Astrocyte (in vitro differentiated cells and primary cell): ENCODE measurements around the gene OVCA2. TPM values are rescaled to one million over a fixed set of nuclear protein-coding genes. Genes with fewer than 3 reads are reported as not detected.

Experiments used
- DNase-seq: peaks from one replicate; pipeline ENCODE4 v3.0.0-alpha.2; 2010; ENCODE audit warnings: low read depth
- FAIRE-seq: peaks from 2 replicates; lab custom pipeline; 2011; peaks lifted over from hg19 to GRCh38; lab: Jason Lieb, UNC
- H2AFZ ChIP-seq: 2 replicates; pipeline ENCODE4 v1.6.0; 2012; ENCODE audit warnings: low read depth, low read length, inconsistent platforms
- H3K27ac ChIP-seq: 2 replicates; pipeline ENCODE4 v1.5.1; 2011; ENCODE audit warnings: low read depth, low read length, inconsistent platforms
- H3K27me3 ChIP-seq: 2 replicates; pipeline ENCODE4 v1.6.0; 2011; ENCODE audit warnings: low read length, inconsistent platforms; ENCODE audit not compliant: insufficient read depth
- H3K36me3 ChIP-seq: 2 replicates; pipeline ENCODE4 v1.5.1; 2011; ENCODE audit warnings: low read length, inconsistent platforms; ENCODE audit not compliant: insufficient read depth
- H3K4me1 ChIP-seq: 2 replicates; pipeline ENCODE4 v1.5.1; 2011; ENCODE audit warnings: low read length, inconsistent platforms; ENCODE audit not compliant: insufficient read depth
- H3K4me2 ChIP-seq: 2 replicates; pipeline ENCODE4 v1.6.0; 2012; ENCODE audit warnings: low read length, inconsistent platforms
- H3K4me3 ChIP-seq: 2 replicates; pipeline ENCODE4 v1.5.1; 2011; ENCODE audit warnings: low read depth, mild to moderate bottlenecking, low read length, inconsistent platforms; ENCODE audit not compliant: insufficient read depth
- H3K79me2 ChIP-seq: 2 replicates; pipeline ENCODE4 v1.6.0; 2012; ENCODE audit warnings: mild to moderate bottlenecking, low read length, inconsistent platforms; ENCODE audit not compliant: insufficient read depth
- H3K9ac ChIP-seq: 2 replicates; pipeline ENCODE4 v1.6.0; 2012; ENCODE audit warnings: mild to moderate bottlenecking, low read length, inconsistent platforms
- H3K9me3 ChIP-seq: 2 replicates; pipeline ENCODE4 v1.5.1; 2012; ENCODE audit warnings: low read depth, mild to moderate bottlenecking, low read length, inconsistent platforms; ENCODE audit not compliant: insufficient read depth
- H4K20me1 ChIP-seq: 2 replicates; pipeline ENCODE4 v1.6.0; 2012; ENCODE audit warnings: low read length, inconsistent platforms; ENCODE audit not compliant: insufficient read depth
- H3K27ac Mint-ChIP-seq: one replicate; pipeline ENCODE4 v1.8.0; 2021; ENCODE audit warnings: mild to moderate bottlenecking, mixed read lengths; ENCODE audit not compliant: unreplicated experiment
- H3K27me3 Mint-ChIP-seq: one replicate; pipeline ENCODE4 v1.8.0; 2021; ENCODE audit warnings: low read depth, mixed read lengths; ENCODE audit not compliant: unreplicated experiment
- H3K36me3 Mint-ChIP-seq: one replicate; pipeline ENCODE4 v1.8.0; 2021; ENCODE audit warnings: low read depth, mixed read lengths; ENCODE audit not compliant: unreplicated experiment
- H3K4me1 Mint-ChIP-seq: one replicate; pipeline ENCODE4 v1.8.0; 2021; ENCODE audit warnings: low read depth, mixed read lengths; ENCODE audit not compliant: unreplicated experiment
- H3K4me3 Mint-ChIP-seq: one replicate; pipeline ENCODE4 v1.8.0; 2021; ENCODE audit warnings: mild to moderate bottlenecking, moderate library complexity, mixed read lengths; ENCODE audit not compliant: unreplicated experiment
- H3K9me3 Mint-ChIP-seq: one replicate; pipeline ENCODE4 v1.8.0; 2021; ENCODE audit warnings: mild to moderate bottlenecking, mixed read lengths; ENCODE audit not compliant: unreplicated experiment
- EZH2 ChIP-seq: IDR thresholded peaks from 2 replicates; pipeline ENCODE4 v1.6.1; 2012; ENCODE audit warnings: mild to moderate bottlenecking, low read length, inconsistent platforms; ENCODE audit not compliant: insufficient read depth
- total RNA-seq: library from RNA; stranded (reverse); gene quantifications from 2 replicates; pipeline ENCODE4 v1.2.1, GENCODE V29; 2021
- TF ChIP-seq, protein P1 (sequence below): IDR thresholded peaks from 2 replicates; pipeline ENCODE4 v1.5.1; 2011; ENCODE audit warnings: low read depth, mild to moderate bottlenecking, inconsistent platforms, low read length, moderate library complexity; ENCODE audit not compliant: insufficient read depth

OVCA2 gene
- total RNA-seq, 1 donor from 2014 or later: 36.8 TPM

DNA sequence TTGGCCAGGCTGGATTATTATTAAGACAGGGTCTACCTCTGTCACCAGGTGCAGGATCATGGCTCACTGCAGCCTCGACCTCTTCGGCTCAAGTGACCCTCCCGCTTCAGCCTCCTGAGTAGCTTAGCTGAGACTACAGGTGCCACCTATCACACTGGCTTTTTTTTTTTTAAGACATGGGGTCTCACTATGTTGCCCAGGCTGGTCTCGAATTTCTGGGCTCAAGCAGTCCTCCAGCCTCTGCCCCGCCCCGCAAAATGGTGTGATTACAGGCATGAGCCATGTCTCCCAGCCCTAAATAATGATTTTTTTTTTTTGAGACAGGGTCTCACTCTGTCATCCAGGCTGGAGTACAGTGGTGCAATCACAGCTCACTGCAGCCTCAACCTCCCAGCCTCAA lies 5.8 kb downstream of the OVCA2 start:
- TF ChIP-seq, protein P1, sequence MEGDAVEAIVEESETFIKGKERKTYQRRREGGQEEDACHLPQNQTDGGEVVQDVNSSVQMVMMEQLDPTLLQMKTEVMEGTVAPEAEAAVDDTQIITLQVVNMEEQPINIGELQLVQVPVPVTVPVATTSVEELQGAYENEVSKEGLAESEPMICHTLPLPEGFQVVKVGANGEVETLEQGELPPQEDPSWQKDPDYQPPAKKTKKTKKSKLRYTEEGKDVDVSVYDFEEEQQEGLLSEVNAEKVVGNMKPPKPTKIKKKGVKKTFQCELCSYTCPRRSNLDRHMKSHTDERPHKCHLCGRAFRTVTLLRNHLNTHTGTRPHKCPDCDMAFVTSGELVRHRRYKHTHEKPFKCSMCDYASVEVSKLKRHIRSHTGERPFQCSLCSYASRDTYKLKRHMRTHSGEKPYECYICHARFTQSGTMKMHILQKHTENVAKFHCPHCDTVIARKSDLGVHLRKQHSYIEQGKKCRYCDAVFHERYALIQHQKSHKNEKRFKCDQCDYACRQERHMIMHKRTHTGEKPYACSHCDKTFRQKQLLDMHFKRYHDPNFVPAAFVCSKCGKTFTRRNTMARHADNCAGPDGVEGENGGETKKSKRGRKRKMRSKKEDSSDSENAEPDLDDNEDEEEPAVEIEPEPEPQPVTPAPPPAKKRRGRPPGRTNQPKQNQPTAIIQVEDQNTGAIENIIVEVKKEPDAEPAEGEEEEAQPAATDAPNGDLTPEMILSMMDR: no peak
- TF ChIP-seq EZH2: no peak
- H3K36me3 ChIP-seq: peaks cover 3% of the 10 kb centered on the region

DNA sequence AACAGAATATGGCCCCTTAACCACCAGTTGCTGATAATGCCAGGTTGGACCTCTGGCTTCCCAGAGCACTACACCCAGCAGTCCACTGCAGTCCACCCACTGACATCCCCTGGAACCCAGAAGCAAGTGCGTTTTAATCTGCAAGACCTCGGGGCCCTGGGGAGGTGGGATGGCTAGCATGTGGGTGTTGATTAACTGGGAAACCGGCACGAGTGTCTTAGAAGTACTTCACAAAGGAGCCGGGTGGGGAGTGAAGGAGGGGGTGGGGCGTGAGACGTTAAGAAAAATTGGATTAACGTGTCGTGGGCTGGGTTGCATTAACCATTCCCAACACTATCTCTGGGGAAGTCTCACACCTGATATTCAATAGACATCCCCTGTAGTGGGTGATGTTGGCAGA lies 7.0 kb downstream of the OVCA2 start:
- peaks cover 2% of the 10 kb centered on the region for H3K9me3 Mint-ChIP-seq
- H3K4me3 ChIP-seq: no peak overlapping the region
- no peaks in the 10 kb centered on the region for H3K36me3 Mint-ChIP-seq
- peaks cover 23% of the 10 kb centered on the region for H3K4me1 ChIP-seq
- H4K20me1 ChIP-seq: peaks cover 24% of the 10 kb centered on the region
- H3K27me3 ChIP-seq: no peaks in the 10 kb centered on the region
- H3K9ac ChIP-seq: peak overlapping the region; percentile 85
- no peaks in the 10 kb centered on the region for H3K9me3 ChIP-seq
- DNase-seq (no peak), FAIRE-seq (no peak)
- H3K27ac ChIP-seq: peak overlapping the region; percentile 77
- peak overlapping the region; percentile 83 for H3K4me3 Mint-ChIP-seq
- peak overlapping the region; percentile 88 for H3K4me2 ChIP-seq
- peak overlapping the region; percentile 18 for H3K27ac Mint-ChIP-seq
- H3K36me3 ChIP-seq: no peaks in the 10 kb centered on the region
- peaks cover 14% of the 10 kb centered on the region for H3K79me2 ChIP-seq
- no peak for TF ChIP-seq EZH2
- TF ChIP-seq, protein P1: no peak
- H3K4me1 Mint-ChIP-seq: peaks cover 12% of the 10 kb centered on the region
- H3K27me3 Mint-ChIP-seq: peaks cover 4% of the 10 kb centered on the region
- H2AFZ ChIP-seq: no peak overlapping the region

More for the DNA sequence above, 5.8 kb downstream of the OVCA2 start:
- H2AFZ ChIP-seq: no peak overlapping the region
- H3K4me2 ChIP-seq: no peak overlapping the region
- peaks cover 35% of the 10 kb centered on the region for H3K4me1 ChIP-seq
- H3K27me3 ChIP-seq: no peaks in the 10 kb centered on the region
- H3K9me3 ChIP-seq: no peaks in the 10 kb centered on the region
- DNase-seq: no peak
- H4K20me1 ChIP-seq: peaks cover 31% of the 10 kb centered on the region
- no peak overlapping the region for H3K4me3 Mint-ChIP-seq
- peaks cover 26% of the 10 kb centered on the region for H3K79me2 ChIP-seq
- no peak overlapping the region for H3K27ac Mint-ChIP-seq
- no peak overlapping the region for H3K9ac ChIP-seq
- H3K9me3 Mint-ChIP-seq: peaks cover 2% of the 10 kb centered on the region
- H3K36me3 Mint-ChIP-seq: peaks cover 5% of the 10 kb centered on the region
- H3K27me3 Mint-ChIP-seq: peaks cover 4% of the 10 kb centered on the region
- peaks cover 10% of the 10 kb centered on the region for H3K4me1 Mint-ChIP-seq
- FAIRE-seq: no peak
- no peak overlapping the region for H3K27ac ChIP-seq
- no peak overlapping the region for H3K4me3 ChIP-seq
